Neural cell (in vitro differentiated cells): ENCODE measurements around the gene NRG3.

Source experiments
- CTCF ChIP-seq: fragments of 450-650 bp; IDR thresholded peaks from 2 replicates; pipeline ENCODE4 v1.5.1; 2014; ENCODE audit warnings: antibody characterized with exemption, mild to moderate bottlenecking, moderate library complexity; ENCODE audit not compliant: poor library complexity, severe bottlenecking
- EZH2 ChIP-seq: fragments of 200-600, 300-800 bp; shearing (Covaris generic), sonication (generic); IDR thresholded peaks from 2 replicates; pipeline ENCODE4 v1.6.1; 2014; ENCODE audit warnings: antibody characterized with exemption, low read length, borderline replicate concordance, mild to moderate bottlenecking; ENCODE audit not compliant: insufficient read depth, poor library complexity, severe bottlenecking
- POLR2AphosphoS5 ChIP-seq: IDR thresholded peaks from 2 replicates; pipeline ENCODE4 v1.6.1; 2012
- RAD21 ChIP-seq: fragments of 450-650 bp; conservative IDR thresholded peaks from 2 replicates; pipeline ENCODE4 v1.6.1; 2014; ENCODE audit warnings: antibody characterized with exemption, mild to moderate bottlenecking, moderate library complexity
- SMC3 ChIP-seq: fragments of 450-650 bp; conservative IDR thresholded peaks from 2 replicates; pipeline ENCODE4 v1.6.1; 2014; ENCODE audit warnings: antibody characterized with exemption, mild to moderate bottlenecking, moderate library complexity; ENCODE audit not compliant: poor library complexity
- TAF1 ChIP-seq: IDR thresholded peaks from 2 replicates; pipeline ENCODE4 v1.6.1; 2012; ENCODE audit warnings: low read depth

- no peak for TF ChIP-seq CTCF
- TF ChIP-seq POLR2AphosphoS5 = no peak
- no peak for TF ChIP-seq RAD21
- no peak for TF ChIP-seq SMC3
- TF ChIP-seq TAF1 = no peak
- no peak for TF ChIP-seq EZH2
Measured at GRCh38 chr10:82420001-82420400, 545.0 kb downstream of the NRG3 start.
